ENCODE measurements around the gene GRHL3.

GRHL3 gene

DNA sequence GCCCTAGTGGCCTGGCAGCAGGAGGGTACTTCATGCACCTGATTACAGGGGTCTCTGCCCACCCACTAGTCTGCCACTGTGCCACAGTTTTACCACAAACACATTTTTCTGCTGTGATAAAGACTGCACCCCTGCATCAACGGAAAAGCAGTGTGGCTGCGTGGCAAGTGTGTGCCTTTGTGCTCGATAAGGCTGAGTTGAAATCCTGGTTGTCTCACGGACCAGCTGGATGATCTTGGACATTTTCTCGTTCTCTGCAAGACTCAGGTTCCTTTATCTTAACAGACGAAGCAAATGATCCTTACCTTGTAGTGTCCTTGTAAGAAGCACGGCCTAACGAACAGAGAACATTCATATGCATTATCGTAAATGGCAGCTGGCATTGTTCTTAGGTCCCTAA is 10.2 kb downstream of the GRHL3 start:
- H3K4me1 ChIP-seq (ENCODE audit: control insufficient read depth, insufficient read depth, low read length), result peaks cover 13% of the 10 kb centered on the region
- no peaks in the 10 kb centered on the region for H3K9me3 ChIP-seq (ENCODE audit: control insufficient read depth, insufficient read depth, low read length)
- H3K27ac ChIP-seq (ENCODE audit: low read depth, low read length), result no peak overlapping the region
- H3K27me3 ChIP-seq (ENCODE audit: control insufficient read depth, insufficient read depth, low read length), result 0 out of 2 replicates have a peak, but pooled peaks cover 3% of the 10 kb centered on the region
- H3K36me3 ChIP-seq (ENCODE audit: control insufficient read depth, insufficient read depth, low read length), result no peaks in the 10 kb centered on the region
- H3K9ac ChIP-seq (ENCODE audit: low read depth, low read length), result no peak overlapping the region
- no peak overlapping the region for H3K4me3 ChIP-seq (ENCODE audit: low read depth, low read length)

DNA sequence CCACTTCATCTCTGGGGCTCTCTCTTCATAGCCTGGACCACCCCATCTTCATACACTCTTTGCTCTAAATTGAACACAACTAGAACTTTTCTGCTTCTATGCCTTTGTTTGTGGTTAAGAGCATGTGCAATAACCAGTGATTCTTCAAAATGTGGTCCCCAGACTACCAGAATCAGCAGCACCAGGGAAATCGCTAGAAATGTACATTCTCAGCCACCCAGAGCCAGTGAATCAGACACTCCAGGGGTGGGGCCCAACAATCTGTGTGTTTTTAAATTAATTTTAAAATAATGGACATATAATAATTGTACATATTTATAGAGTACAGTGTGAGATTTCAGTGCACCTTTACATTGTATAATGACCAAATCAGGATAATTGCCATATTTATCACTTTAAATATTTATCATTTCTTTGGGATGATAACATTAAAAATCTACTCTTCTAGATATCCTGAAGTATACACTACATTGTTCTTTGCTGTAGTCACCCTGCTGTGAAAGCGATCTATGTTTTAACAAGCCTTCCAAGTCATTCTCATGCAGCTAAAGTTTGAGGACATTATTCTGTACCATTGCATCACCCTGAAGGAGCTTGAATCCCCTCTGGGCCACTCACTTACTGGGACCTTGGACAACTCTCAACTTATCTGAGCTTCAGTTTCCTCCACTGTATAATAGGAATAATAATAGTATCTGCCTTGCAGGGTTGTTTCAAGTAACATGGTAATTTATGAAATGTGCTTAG is 10.8 kb downstream of the GRHL3 start:
- Histone ChIP-seq H3K27ac (ENCODE audit: low read depth, low read length) (no peak overlapping the region), H3K4me3 (ENCODE audit: low read depth, low read length) (no peak overlapping the region), H3K4me1 (ENCODE audit: control insufficient read depth, insufficient read depth, low read length) (peaks cover 16% of the 10 kb centered on the region), H3K9ac (ENCODE audit: low read depth, low read length) (no peak overlapping the region), H3K27me3 (ENCODE audit: control insufficient read depth, insufficient read depth, low read length) (0 out of 2 replicates have a peak, but pooled peaks cover 3% of the 10 kb centered on the region), H3K36me3 (ENCODE audit: control insufficient read depth, insufficient read depth, low read length) (no peaks in the 10 kb centered on the region), H3K9me3 (ENCODE audit: control insufficient read depth, insufficient read depth, low read length) (no peaks in the 10 kb centered on the region)

DNA sequence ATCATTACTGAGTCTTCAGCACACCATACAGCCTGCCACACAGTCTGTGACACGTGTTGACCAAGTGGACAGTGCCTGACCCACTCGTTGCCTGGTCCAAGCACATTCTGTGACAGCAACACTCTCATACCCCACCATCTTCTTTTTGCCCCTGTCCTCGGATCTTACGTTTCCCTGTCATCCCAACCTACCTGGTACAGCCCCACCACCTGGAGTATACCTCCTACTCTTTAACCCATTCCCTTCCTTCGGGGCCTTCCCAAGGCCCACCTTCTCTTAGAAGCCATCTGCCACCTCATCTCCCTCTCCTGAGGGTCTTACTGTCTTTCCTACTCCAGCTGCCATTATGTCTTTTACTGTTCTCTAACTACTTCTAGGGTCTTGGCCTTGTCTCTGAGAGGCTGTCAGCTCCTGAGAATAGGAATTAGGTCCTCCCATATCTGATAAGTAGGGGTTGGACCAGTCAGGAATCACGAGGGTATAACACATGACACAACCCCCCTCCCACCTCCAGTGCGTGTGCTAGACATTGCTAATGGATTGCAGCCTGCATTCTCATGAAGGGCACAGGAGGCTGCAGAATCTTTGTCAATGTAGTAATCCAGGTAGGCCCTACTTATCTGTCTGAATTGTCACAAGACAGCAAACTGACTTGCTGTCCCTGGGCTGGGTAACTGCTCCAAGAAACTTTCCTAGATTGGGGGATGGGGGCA is 13.0 kb downstream of the GRHL3 start:
- peaks cover 3% of the 10 kb centered on the region; the same call in 1 of the 2 replicates for H3K27me3 ChIP-seq (ENCODE audit: control insufficient read depth, insufficient read depth, low read length)
- H3K4me1 ChIP-seq (ENCODE audit: control insufficient read depth, insufficient read depth, low read length), result peaks cover 23% of the 10 kb centered on the region
- H3K4me3 ChIP-seq (ENCODE audit: low read depth, low read length), result no peak overlapping the region
- no peaks in the 10 kb centered on the region for H3K36me3 ChIP-seq (ENCODE audit: control insufficient read depth, insufficient read depth, low read length)
- no peak overlapping the region for H3K9ac ChIP-seq (ENCODE audit: low read depth, low read length)
- H3K27ac ChIP-seq (ENCODE audit: low read depth, low read length), result no peak overlapping the region
- no peaks in the 10 kb centered on the region for H3K9me3 ChIP-seq (ENCODE audit: control insufficient read depth, insufficient read depth, low read length)

DNA sequence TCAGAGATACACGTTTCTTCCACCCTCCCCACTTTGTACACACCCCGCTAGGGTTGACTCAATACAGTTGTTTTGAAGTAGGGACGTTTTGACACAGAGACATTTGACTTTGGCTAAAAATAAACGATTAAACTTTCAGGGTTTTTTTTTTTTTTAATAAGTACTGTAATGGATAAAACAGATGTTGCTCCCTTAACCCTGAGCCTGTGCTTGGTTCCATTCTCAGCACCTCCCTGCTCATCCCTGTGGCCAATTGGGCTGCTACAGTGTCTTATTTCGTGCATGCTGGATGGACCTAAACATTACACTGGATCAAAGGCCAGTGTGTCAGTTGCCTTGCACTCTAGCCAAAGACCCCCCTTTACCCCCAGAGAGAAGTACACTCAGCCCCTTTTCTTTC is 16.9 kb downstream of the GRHL3 start:
- Histone ChIP-seq H3K4me3 (ENCODE audit: low read depth, low read length) (no peak overlapping the region), H3K9me3 (ENCODE audit: control insufficient read depth, insufficient read depth, low read length) (no peaks in the 10 kb centered on the region), H3K27ac (ENCODE audit: low read depth, low read length) (no peak overlapping the region), H3K4me1 (ENCODE audit: control insufficient read depth, insufficient read depth, low read length) (peaks cover 39% of the 10 kb centered on the region), H3K27me3 (ENCODE audit: control insufficient read depth, insufficient read depth, low read length) (peaks cover 3% of the 10 kb centered on the region; the same call in 1 of the 2 replicates), H3K9ac (ENCODE audit: low read depth, low read length) (no peak overlapping the region), H3K36me3 (ENCODE audit: control insufficient read depth, insufficient read depth, low read length) (no peaks in the 10 kb centered on the region)

DNA sequence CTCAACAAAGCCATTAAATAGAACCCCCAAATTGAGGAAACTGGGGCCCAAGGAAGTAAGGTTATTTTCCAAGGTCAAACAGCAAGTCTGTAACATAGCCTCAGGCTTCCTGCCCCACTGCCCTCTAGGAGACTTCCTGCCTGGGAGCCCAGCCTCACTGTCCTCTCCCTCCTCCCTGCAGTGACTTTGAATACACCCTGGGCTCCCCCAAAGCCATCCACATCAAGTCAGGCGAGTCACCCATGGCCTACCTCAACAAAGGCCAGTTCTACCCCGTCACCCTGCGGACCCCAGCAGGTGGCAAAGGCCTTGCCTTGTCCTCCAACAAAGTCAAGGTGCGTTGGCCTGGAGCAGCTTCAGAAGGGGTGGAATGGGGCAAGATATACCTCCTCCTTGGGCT is 18.3 kb downstream of the GRHL3 start:
- peaks cover 52% of the 10 kb centered on the region for H3K4me1 ChIP-seq (ENCODE audit: control insufficient read depth, insufficient read depth, low read length)
- no peaks in the 10 kb centered on the region for H3K9me3 ChIP-seq (ENCODE audit: control insufficient read depth, insufficient read depth, low read length)
- peaks cover 3% of the 10 kb centered on the region; the same call in 1 of the 2 replicates for H3K27me3 ChIP-seq (ENCODE audit: control insufficient read depth, insufficient read depth, low read length)
- H3K27ac ChIP-seq (ENCODE audit: low read depth, low read length), result peak overlapping the region; percentile 42
- no peak overlapping the region for H3K4me3 ChIP-seq (ENCODE audit: low read depth, low read length)
- no peaks in the 10 kb centered on the region for H3K36me3 ChIP-seq (ENCODE audit: control insufficient read depth, insufficient read depth, low read length)
- H3K9ac ChIP-seq (ENCODE audit: low read depth, low read length), result no peak overlapping the region

DNA sequence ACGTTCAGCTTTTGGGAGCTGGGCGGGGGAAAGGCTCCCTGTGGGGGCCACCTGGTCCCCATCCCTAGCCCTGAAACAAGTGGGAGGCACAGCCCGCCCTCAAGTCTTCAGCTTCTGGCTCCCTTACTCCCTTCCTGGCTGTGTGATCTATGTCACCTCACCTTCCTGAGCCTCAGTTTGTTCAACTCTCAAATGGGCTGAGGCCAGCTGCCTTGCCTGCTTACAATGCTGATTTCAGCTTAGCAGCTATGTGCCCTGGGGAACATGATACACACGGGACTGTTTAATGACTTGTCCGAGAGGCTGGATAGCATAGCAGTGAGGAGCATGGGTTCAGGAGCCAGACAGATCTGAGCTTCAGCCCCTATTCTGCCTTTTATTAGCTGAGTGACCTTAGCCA is 19.3 kb downstream of the GRHL3 start:
- H3K36me3 ChIP-seq (ENCODE audit: control insufficient read depth, insufficient read depth, low read length), result no peaks in the 10 kb centered on the region
- H3K4me1 ChIP-seq (ENCODE audit: control insufficient read depth, insufficient read depth, low read length), result peaks cover 52% of the 10 kb centered on the region
- H3K27me3 ChIP-seq (ENCODE audit: control insufficient read depth, insufficient read depth, low read length), result peaks cover 3% of the 10 kb centered on the region; the same call in 1 of the 2 replicates
- no peak overlapping the region for H3K27ac ChIP-seq (ENCODE audit: low read depth, low read length)
- no peak overlapping the region for H3K4me3 ChIP-seq (ENCODE audit: low read depth, low read length)
- no peak overlapping the region for H3K9ac ChIP-seq (ENCODE audit: low read depth, low read length)
- H3K9me3 ChIP-seq (ENCODE audit: control insufficient read depth, insufficient read depth, low read length), result no peaks in the 10 kb centered on the region

DNA sequence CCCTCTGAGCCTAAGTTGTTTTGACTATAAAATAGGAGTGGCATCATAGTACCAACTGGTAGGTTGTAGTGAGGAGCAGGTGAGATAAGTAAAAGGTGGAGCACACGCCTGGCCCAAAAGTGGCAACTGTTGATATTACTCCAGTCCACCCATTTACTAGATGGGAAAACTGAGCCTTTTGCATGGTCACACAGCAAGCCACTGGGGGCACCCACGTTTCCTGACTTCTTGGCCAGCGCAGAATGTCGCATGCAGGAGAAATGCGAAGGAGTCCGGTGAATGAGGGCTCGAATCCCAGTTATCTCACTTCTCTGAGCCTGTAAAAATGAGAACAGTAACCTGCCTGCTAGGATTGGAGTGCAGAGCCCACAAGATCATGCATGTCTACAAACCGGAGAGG is 20.8 kb downstream of the GRHL3 start:
- no peak overlapping the region for H3K9ac ChIP-seq (ENCODE audit: low read depth, low read length)
- no peaks in the 10 kb centered on the region for H3K9me3 ChIP-seq (ENCODE audit: control insufficient read depth, insufficient read depth, low read length)
- no peaks in the 10 kb centered on the region for H3K36me3 ChIP-seq (ENCODE audit: control insufficient read depth, insufficient read depth, low read length)
- H3K4me1 ChIP-seq (ENCODE audit: control insufficient read depth, insufficient read depth, low read length), result peaks cover 49% of the 10 kb centered on the region
- H3K27ac ChIP-seq (ENCODE audit: low read depth, low read length), result no peak overlapping the region
- H3K4me3 ChIP-seq (ENCODE audit: low read depth, low read length), result no peak overlapping the region
- H3K27me3 ChIP-seq (ENCODE audit: control insufficient read depth, insufficient read depth, low read length), result peaks cover 3% of the 10 kb centered on the region; the same call in 1 of the 2 replicates

DNA sequence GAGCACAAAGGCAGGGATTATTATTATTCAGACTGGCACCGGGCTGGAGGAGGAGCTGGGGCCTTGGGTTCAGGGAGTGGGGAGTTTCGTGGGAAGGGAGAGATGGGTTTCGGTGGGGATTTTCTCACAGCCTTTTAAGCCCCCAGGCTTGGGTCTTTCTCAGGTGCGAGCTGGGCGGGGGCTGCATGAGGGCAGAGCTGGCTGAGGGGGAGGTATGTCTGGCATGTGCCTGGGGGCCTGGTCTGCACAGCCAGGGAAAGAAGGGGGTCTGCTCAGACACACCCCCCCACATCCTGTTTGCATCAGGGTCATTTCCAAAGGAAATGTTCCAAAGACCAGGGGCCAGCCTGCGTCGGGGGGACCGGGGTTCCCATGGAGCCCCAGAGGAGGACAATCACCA is 21.6 kb downstream of the GRHL3 start:
- H3K4me1 ChIP-seq (ENCODE audit: control insufficient read depth, insufficient read depth, low read length), result peaks cover 47% of the 10 kb centered on the region

DNA sequence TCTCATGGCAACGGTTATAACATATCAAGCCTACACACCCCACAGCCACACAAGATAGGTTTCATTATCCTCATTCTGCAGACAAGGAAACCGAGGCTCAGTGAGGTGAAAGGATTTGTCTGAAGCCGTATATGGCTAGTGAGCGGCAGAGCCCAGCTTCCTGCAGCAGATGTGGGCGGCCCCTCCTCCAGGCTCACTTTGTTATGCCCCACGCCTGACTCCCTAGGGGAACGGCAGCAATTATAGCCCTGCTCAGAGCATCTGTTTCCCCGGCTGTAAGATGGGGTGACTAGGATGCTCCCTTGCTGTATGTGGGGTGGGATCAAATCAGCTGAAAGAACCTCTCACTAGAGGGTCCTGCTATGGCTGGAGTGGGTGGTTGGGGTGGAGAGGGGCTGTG is 22.1 kb downstream of the GRHL3 start:
- Histone ChIP-seq H3K4me3 (ENCODE audit: low read depth, low read length) (no peak overlapping the region), H3K9ac (ENCODE audit: low read depth, low read length) (no peak overlapping the region), H3K9me3 (ENCODE audit: control insufficient read depth, insufficient read depth, low read length) (no peaks in the 10 kb centered on the region), H3K4me1 (ENCODE audit: control insufficient read depth, insufficient read depth, low read length) (peaks cover 47% of the 10 kb centered on the region), H3K27me3 (ENCODE audit: control insufficient read depth, insufficient read depth, low read length) (peaks cover 3% of the 10 kb centered on the region; the same call in 1 of the 2 replicates), H3K36me3 (ENCODE audit: control insufficient read depth, insufficient read depth, low read length) (no peaks in the 10 kb centered on the region), H3K27ac (ENCODE audit: low read depth, low read length) (peak overlapping the region; percentile 53)

More for the DNA sequence above, 21.6 kb downstream of the GRHL3 start:
- Histone ChIP-seq H3K36me3 (ENCODE audit: control insufficient read depth, insufficient read depth, low read length) (no peaks in the 10 kb centered on the region), H3K27me3 (ENCODE audit: control insufficient read depth, insufficient read depth, low read length) (peaks cover 3% of the 10 kb centered on the region; the same call in 1 of the 2 replicates), H3K27ac (ENCODE audit: low read depth, low read length) (no peak overlapping the region), H3K9ac (ENCODE audit: low read depth, low read length) (no peak overlapping the region), H3K4me3 (ENCODE audit: low read depth, low read length) (no peak overlapping the region), H3K9me3 (ENCODE audit: control insufficient read depth, insufficient read depth, low read length) (no peaks in the 10 kb centered on the region)

DNA sequence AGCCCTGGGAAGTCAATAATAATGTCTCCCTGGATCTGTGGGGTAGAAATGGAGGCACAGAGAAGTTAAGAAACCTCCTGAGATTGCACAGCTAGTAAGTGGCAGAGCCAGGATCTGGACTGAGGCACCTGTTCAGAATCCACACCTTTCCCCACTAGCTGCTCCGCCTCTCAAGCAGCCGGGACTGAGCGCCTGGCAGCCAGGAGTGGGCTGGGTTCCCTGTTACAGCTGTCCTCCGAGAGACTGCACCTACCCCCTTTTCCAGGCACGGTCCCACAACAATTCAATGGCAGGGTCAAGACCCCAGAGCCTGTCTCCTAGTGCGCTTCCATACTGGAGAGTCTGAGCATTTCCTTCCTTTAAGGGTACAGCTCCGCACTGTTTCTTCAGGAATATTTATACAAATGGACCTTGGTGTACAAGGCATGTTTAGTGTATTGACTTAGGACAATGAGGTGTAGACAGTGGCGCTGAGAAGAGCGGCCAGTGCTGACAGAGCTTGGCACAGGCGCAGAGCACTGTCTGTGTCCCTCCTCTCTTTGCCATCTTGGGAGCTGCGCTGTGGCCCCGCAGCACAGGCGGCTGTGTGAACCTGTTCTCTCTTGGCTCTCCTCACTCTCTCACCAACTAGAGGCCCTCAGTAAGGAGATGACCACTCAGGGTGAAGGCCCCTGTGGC is 24.4 kb downstream of the GRHL3 start:
- no peaks in the 10 kb centered on the region for H3K27me3 ChIP-seq (ENCODE audit: control insufficient read depth, insufficient read depth, low read length)
- no peak overlapping the region for H3K4me3 ChIP-seq (ENCODE audit: low read depth, low read length)
- H3K9me3 ChIP-seq (ENCODE audit: control insufficient read depth, insufficient read depth, low read length), result no peaks in the 10 kb centered on the region
- no peak overlapping the region for H3K27ac ChIP-seq (ENCODE audit: low read depth, low read length)
- peaks cover 28% of the 10 kb centered on the region for H3K4me1 ChIP-seq (ENCODE audit: control insufficient read depth, insufficient read depth, low read length)
- H3K36me3 ChIP-seq (ENCODE audit: control insufficient read depth, insufficient read depth, low read length), result no peaks in the 10 kb centered on the region
- no peak overlapping the region for H3K9ac ChIP-seq (ENCODE audit: low read depth, low read length)

All from HUES48 (cell line).